GM18907 (cell line): Measurements from ENCODE around the gene LURAP1L.

Experiments used
- ATAC-seq: cut with Tn5 transposase; IDR thresholded peaks from one replicate; pipeline ENCODE4 v1.9.1; 2021; ENCODE audit warnings: mild to moderate bottlenecking, moderate library complexity; ENCODE audit not compliant: unreplicated experiment

LURAP1L gene

DNA sequence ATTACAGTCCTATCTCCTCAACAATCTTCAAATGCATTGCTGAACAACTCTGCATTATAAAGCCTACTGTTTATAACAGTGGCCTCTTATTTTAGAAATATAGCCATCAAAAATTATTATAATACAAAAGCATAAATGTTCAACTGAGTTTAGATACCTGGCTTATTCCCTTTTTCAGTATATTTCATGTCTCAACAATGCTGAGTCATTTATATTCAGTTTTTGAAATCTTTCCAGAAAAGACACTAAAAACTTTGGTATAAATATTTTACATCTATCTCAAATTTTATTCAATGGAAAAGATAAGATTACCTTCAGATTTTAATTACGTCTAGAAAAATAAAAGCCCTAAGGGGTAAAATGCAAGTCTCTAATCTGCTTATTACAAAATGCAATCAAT is 37.9 kb downstream of the LURAP1L start:
- ATAC-seq: no peak

- ATAC-seq: no peak
These were observed 38.7 kb downstream of the LURAP1L start for GRCh38 chr9:12813533-12813932.

DNA sequence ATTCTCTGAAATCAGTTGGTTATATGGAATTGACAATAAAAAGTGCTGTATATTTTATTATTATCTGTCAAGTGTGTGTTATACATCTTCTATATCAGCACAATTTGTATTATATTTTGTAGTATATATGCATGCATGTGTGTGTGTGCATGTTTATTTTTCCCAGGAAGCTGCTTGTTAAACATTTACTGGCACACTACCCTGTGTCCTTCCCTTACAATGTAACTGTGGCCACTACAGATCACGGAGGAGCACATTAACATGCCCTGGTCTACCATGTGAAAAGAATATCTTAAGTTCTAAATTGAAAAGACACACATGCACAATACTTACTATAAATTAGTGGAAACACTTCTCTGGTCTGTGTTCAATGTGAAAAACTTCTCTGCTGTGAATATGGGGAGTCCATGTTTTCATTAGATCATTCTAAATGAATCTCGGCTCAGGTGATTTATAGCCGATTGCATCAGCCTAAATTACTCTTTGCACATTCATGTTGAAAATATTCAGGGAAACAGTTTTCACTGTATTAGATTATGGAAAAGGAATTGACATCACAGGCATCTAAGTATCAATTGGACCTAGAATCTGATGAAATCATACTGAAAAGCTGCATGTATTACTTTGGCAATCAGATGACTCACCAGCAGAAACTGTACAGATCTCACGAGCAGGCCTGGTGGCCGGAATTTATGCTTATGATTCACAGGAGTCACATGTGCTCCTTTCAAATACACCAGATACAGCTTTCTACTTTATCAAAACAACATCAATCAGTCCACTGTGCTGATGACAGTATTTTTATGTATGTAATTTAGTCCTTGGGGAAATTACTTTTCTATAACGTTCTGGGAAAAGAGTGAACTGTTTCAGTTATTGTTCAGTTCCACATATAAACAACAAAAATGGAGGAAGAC is 39.4 kb downstream of the LURAP1L start:
- no peak for ATAC-seq

DNA sequence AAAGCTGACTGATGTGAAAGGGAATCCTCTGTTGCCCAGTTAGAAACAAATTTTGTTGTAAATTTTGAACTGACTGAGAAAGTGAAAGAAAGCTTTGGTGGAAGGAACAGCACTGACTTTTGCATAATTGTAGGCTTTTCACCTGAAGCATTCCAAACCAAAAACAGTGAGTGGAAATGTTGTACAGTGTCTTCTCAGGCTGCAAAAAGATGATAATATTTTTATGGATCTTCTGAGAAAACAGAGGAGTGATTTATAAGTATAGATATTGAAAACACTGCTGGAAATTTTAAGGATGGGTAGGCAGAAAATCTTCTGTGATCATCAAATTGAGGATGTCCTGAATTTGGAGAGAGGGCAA is 40.0 kb downstream of the LURAP1L start:
- no peak for ATAC-seq

DNA sequence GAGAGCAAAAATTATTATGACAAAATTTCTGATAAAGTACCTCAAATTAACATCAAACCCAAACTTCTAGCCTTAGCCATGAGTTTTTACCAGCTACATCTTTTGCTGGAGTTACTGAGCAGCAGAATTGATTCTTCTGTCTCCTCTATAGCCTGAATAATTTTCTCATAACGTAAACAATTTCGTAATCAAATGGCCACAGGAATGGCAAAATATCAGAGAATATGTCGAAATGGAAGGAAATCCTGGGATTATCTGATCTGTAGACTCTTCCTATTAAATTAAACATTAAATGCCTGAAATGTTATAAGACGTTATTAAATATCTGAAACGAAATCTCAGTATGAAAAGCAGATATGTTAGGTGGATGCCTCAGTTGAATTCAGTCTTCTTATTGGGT is 41.1 kb downstream of the LURAP1L start:
- ATAC-seq: no peak

DNA sequence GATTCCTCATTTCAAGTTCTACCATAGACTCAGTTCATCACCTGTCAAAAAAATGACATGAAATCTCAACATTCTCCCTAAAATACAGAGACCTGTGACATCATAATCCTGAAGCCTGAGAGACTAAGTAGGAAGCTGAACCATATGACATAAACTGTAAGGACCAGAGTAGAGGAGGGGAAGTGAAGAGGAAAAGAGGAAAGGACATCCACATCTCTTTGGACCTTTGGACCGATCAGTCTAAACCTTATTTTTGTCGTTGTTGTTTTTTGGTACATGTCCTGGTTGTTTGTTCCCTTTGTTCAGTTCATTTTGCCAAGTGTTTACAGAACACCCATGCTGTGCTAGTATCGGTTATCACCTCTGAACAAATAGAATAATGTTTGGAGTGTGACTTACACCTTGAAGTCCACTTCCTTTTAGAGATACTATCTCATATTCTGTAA is 41.9 kb downstream of the LURAP1L start:
- ATAC-seq: no peak

GRCh38 chr9:12817702-12818101 is 42.9 kb downstream of the LURAP1L start:
- no peak for ATAC-seq

- no peak for ATAC-seq
These were observed 43.7 kb downstream of the LURAP1L start for GRCh38 chr9:12818431-12819000.

- peak; percentile 86 for ATAC-seq
These were observed 44.8 kb downstream of the LURAP1L start for GRCh38 chr9:12819436-12820185.

GRCh38 chr9:12822111-12822510 is 47.3 kb downstream of the LURAP1L start:
- ATAC-seq: no peak

DNA sequence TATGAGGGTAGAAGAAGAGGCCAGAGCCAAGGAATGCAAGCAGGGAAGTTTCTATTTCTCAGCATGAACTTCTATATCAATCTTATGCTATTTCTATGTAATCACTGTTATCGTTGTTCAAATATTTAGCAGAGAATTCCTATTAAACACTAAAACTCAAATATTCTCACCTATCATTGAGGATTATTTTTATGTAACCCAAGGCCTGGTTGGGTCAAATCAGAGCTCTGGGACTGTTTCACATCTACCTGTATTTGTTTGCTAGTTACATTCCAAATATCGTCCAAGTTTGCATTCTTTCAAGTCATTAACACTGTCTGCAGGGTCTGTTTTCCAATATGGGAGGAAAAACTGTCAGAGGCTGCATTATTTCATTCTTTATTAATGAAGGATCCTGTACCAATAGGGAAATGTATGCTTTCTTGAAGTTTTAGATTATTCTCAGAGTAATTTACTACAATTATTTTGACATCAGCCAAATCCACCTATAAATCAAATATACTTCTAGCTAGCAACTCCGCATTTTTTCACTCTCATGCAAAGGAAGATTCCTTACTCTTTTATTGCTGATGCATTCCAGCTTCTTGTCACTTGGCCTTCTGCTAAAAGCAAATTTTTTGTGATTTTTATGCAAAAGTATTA is 52.2 kb downstream of the LURAP1L start:
- no peak for ATAC-seq

DNA sequence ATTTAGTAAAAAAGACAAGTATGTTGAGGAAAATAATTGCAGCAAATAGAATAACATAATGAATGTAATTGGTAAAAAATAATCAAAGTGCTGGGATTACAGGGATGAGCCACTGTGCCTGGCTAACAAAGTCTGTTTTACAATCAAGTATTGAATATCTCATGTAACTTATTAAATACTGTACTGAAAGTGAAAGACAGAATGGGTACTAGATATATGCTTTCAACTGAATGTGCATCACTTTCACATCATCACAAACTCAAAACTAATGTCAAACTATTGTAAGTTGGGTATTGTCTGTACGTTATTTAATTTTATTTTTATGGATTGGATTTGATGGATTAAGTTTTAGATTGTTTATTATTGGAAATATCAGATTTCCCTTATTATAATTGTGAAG is 58.9 kb downstream of the LURAP1L start:
- ATAC-seq: no peak

GRCh38 chr9:12838546-12838945 is 63.7 kb downstream of the LURAP1L start:
- no peak for ATAC-seq

DNA sequence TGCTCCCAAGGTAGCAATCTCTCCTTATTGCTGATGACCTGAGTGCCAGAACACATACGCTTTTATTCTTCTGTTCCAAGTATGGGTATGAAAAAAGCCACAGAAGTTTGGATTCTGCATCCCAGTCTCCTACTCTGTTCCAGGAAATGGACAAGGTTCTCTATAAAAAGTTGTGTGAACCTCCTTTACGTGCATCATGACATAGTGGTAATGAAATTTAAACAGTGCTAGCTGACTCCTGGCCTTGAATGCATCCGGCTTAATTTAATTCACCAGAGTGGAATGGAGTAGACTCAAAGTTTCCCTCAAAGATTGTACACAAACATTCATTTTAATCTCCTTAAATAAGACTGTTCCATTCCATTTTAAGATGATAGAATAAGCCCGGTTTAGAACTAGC is 68.9 kb downstream of the LURAP1L start:
- ATAC-seq: no peak

- no peak for ATAC-seq
These were observed 71.2 kb downstream of the LURAP1L start for GRCh38 chr9:12846035-12846434.

- ATAC-seq: no peak
These were observed 72.7 kb downstream of the LURAP1L start for GRCh38 chr9:12847561-12847960.

GRCh38 chr9:12849486-12850003 is 74.7 kb downstream of the LURAP1L start:
- ATAC-seq: no peak

GRCh38 chr9:12851341-12852090 is 76.7 kb downstream of the LURAP1L start:
- ATAC-seq: no peak

GRCh38 chr9:12853051-12853450 is 78.2 kb downstream of the LURAP1L start:
- ATAC-seq: no peak

DNA sequence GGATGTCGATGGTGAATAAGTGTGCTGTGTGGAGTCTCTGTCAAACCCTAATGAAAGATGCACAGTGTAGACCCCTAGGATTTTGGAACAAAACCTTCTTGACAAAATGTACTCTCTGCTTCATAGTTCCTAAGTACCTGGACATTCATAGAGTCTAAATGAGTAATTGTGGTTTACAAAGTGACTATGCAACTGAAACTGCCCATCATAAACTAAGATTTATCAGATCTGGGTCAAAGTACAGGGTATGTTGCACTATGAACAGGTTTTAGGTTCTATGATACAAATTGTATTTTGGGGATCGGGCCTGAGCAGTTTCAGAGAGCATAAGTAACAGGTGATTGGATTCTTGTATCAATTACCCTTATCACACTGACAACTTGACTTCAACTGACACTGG is 79.4 kb downstream of the LURAP1L start:
- ATAC-seq: no peak
